Measurements from ENCODE around the gene MGAT1. TPM values are rescaled to one million over a fixed set of nuclear protein-coding genes. Genes with fewer than 3 reads are reported as not detected.
A peak's percentile ranks its signal among the peaks of the same experiment; 100 is the strongest.

Gene MGAT1
- total and polyA plus RNA-seq, 2 of the 8 experiments (the other 6 are each of a cell fraction or from before 2014, with no cell fraction given), result 66.8 to 77.0 TPM

GRCh38 chr5:180816608-180817534, 14.3 kb upstream of the MGAT1 start:
- no peak overlapping the region for H3K4me3 ChIP-seq (ENCODE audit: extremely low read depth in 1 of 4, insufficient read depth in 2 of 4, low read depth in 3 of 4, low read length in 4 of 4)
- DNase-seq (ENCODE audit: low read depth in 1 of 2, low spot score in 2 of 2), result no peak
- no peak overlapping the region for H2BK120ac ChIP-seq (replicated peaks; ENCODE audit: low read depth, low read length)
- H2BK12ac ChIP-seq (ENCODE audit: low read depth, low read length), result no peak overlapping the region
- H3K14ac ChIP-seq (ENCODE audit: insufficient read length), result no peak overlapping the region
- H3K79me1 ChIP-seq (ENCODE audit: low read depth, low read length), result no peaks in the 10 kb centered on the region
- FAIRE-seq, result no peak
- H3K4me2 ChIP-seq (ENCODE audit: insufficient read depth in 1 of 2, low read depth in 2 of 2, low read length in 2 of 2), result peak overlapping the region; percentile 8 to 34; a peak in 1 of 4 replicates
- peak overlapping the region; percentile 32; the same call in 1 of the 2 replicates for H2BK5ac ChIP-seq (ENCODE audit: low read depth, low read length)
- peaks cover 0 to 8% (median 2%) of the 10 kb centered on the region in 4 experiments; a peak in 3 of 7 replicates for H3K4me1 ChIP-seq (replicated peaks in 1 of 4; ENCODE audit: control insufficient read depth in 3 of 4, insufficient read depth in 4 of 4, low read length in 3 of 4)
- no peak overlapping the region for H4K91ac ChIP-seq (replicated peaks; ENCODE audit: insufficient read length, low read length)
- no peak overlapping the region for H3K18ac ChIP-seq (ENCODE audit: extremely low read depth, low read length)
- H2BK15ac ChIP-seq (ENCODE audit: low read length), result no peak overlapping the region
- no peaks in the 10 kb centered on the region; the same call in 1 of the 2 replicates for H3K23me2 ChIP-seq (ENCODE audit: low read depth, low read length)
- H3K4ac ChIP-seq (replicated peaks; ENCODE audit: insufficient read length, low read depth, low read length), result no peak overlapping the region
- no peak overlapping the region for H3K56ac ChIP-seq (replicated peaks; ENCODE audit: insufficient read length, low read depth, low read length)
- WGBS, 2 experiments (ENCODE audit: extremely low coverage in 1 of 2, insufficient coverage in 1 of 2, insufficient read length in 1 of 2, insufficient replicate concordance in 2 of 2, low coverage in 1 of 2, low lambda C conversion rate in 2 of 2, missing lambda C conversion rate in 1 of 2), result 69% methylated on average over 13 of the region's 13 CpGs; no CpG with 5 or more reads in 1 of the 2 experiments
- no peak overlapping the region for H2BK20ac ChIP-seq (ENCODE audit: low read length)
- H3K27me3 ChIP-seq (replicated peaks in 1 of 4; ENCODE audit: control insufficient read depth in 3 of 4, extremely low read depth in 1 of 4, insufficient read depth in 3 of 4, low read length in 3 of 4), result peaks cover 0 to 2% (median 0%) of the 10 kb centered on the region in 4 experiments; a peak in 1 of 7 replicates
- H3K23ac ChIP-seq (ENCODE audit: insufficient read length), result no peak overlapping the region
- peak overlapping the region; percentile 94 for H2AFZ ChIP-seq (ENCODE audit: low read length)
- no peak overlapping the region for H3K9ac ChIP-seq (replicated peaks in 1 of 4; ENCODE audit: extremely low read depth in 1 of 4, low read depth in 3 of 4, low read length in 3 of 4)
- no peak overlapping the region for H4K5ac ChIP-seq (ENCODE audit: insufficient read length, low read depth, low read length)
- H3K79me2 ChIP-seq (ENCODE audit: control insufficient read depth in 1 of 2, insufficient read depth in 2 of 2, low read length in 2 of 2), result no peaks in the 10 kb centered on the region
- no peaks in the 10 kb centered on the region for H3K9me3 ChIP-seq (ENCODE audit: insufficient read depth in 2 of 2, low read depth in 1 of 2, low read length in 1 of 2)
- ChIA-PET POLR2A (ENCODE audit: partially characterized antibody) (interaction anchor here (1.0 to 2.8 kb wide), 3 partner anchors 10 to 14 kb away, joined by 3 to 7 read pairs (median 4); partner anchors contain the start of gene MGAT1), CTCF (ENCODE audit: partially characterized antibody) (interaction anchor here (0.5 to 1.6 kb wide), 8 partner anchors 13 to 47 kb away, joined by 3 to 6 read pairs (median 3); no protein-coding TSS in a partner anchor)
- no peak overlapping the region for H4K8ac ChIP-seq (ENCODE audit: extremely low read depth, insufficient read depth, low read length)
- H3K27ac ChIP-seq (ENCODE audit: low read depth, low read length), result no peak overlapping the region
- no peaks in the 10 kb centered on the region for H3K36me3 ChIP-seq (ENCODE audit: control insufficient read depth in 2 of 4, insufficient read depth in 4 of 4, low read length in 3 of 4)
- H4K20me1 ChIP-seq (replicated peaks in 1 of 2; ENCODE audit: control insufficient read depth in 1 of 2, insufficient read depth in 2 of 2, low read length in 2 of 2), result no peaks in the 10 kb centered on the region
- H2AK5ac ChIP-seq (ENCODE audit: low read depth, low read length), result no peak overlapping the region
- TF ChIP-seq ATF2 (IDR thresholded peaks at IDR 0.05; ENCODE audit: low read length) (no peak), TBP (IDR thresholded peaks at IDR 0.05; ENCODE audit: low read depth, low read length) (no peak), NANOG (IDR thresholded peaks at IDR 0.05; ENCODE audit: insufficient read depth, low read depth, low read length, poor library complexity, severe bottlenecking) (no peak), BACH1 (IDR thresholded peaks at IDR 0.05; ENCODE audit: low read length) (no peak), SIN3A (conservative IDR thresholded peaks at IDR 0.05 in 1 of 2, IDR thresholded peaks at IDR 0.05 in 1 of 2; ENCODE audit: low read depth in 1 of 2, low read length in 2 of 2) (no peak), RAD21 (IDR thresholded peaks at IDR 0.05 in 1 of 2, conservative IDR thresholded peaks at IDR 0.05 in 1 of 2; ENCODE audit: low read depth in 2 of 2, low read length in 2 of 2) (no peak), KDM4A (IDR thresholded peaks at IDR 0.05; ENCODE audit: low read depth, low read length, severe bottlenecking) (no peak), CBX5 (IDR thresholded peaks at IDR 0.05; ENCODE audit: low read depth, low read length) (no peak)
